H1 (cell line): ENCODE measurements around the gene DUSP10. TPM values are rescaled to one million over a fixed set of nuclear protein-coding genes. Genes with fewer than 3 reads are reported as not detected.

Experiments
- CTCF ChIA-PET: fragments of 300-600 bp; sonication (Branson Sonifier 250); formaldehyde crosslinking; loops from one replicate; lab custom pipeline; 2021; ENCODE audit not compliant: partially characterized antibody; lab: Charles Lee
- POLR2A ChIA-PET: fragments of 300-600 bp; sonication (Branson Sonifier 250); formaldehyde crosslinking; loops from one replicate; lab custom pipeline; 2021; ENCODE audit warnings: inconsistent platforms; ENCODE audit not compliant: partially characterized antibody; lab: Charles Lee
- DNase-seq, 2 experiments: peaks; one replicate each; pipeline versions ENCODE4 v3.0.0 to v3.0.0-alpha.2; 2010 to 2022; ENCODE audit warnings: low spot score in 2 of 2, low read depth in 1 of 2, mixed read lengths in 1 of 2
- FAIRE-seq: peaks from 2 replicates; lab custom pipeline; 2011; peaks lifted over from hg19 to GRCh38; lab: Jason Lieb, UNC
- H2AFZ ChIP-seq: 2 replicates; pipeline ENCODE4 v1.8.1; 2012; ENCODE audit warnings: low read length, inconsistent platforms
- H2AK5ac ChIP-seq: 2 replicates; pipeline ENCODE4 v1.6.1; 2013; ENCODE audit warnings: low read depth, low read length
- H2BK120ac ChIP-seq: replicated peaks from 2 replicates; pipeline ENCODE3; 2013; ENCODE audit warnings: low read depth, low read length, inconsistent platforms
- H2BK12ac ChIP-seq: 2 replicates; pipeline ENCODE4 v1.6.1; 2013; ENCODE audit warnings: low read depth, low read length
- H2BK15ac ChIP-seq: 2 replicates; pipeline ENCODE4 v1.6.1; 2013; ENCODE audit warnings: low read length
- H2BK20ac ChIP-seq: 2 replicates; pipeline ENCODE4 v1.6.1; 2013; ENCODE audit warnings: low read length
- H2BK5ac ChIP-seq: 2 replicates; pipeline ENCODE4 v1.6.1; 2013; ENCODE audit warnings: low read depth, low read length
- H3K14ac ChIP-seq: 2 replicates; pipeline ENCODE4 v1.6.1; 2013; ENCODE audit warnings: inconsistent platforms; ENCODE audit not compliant: insufficient read length
- H3K18ac ChIP-seq: 2 replicates; pipeline ENCODE4 v1.6.1; 2013; ENCODE audit warnings: low read length; ENCODE audit errors: extremely low read depth
- H3K23ac ChIP-seq: 2 replicates; pipeline ENCODE4 v1.6.1; 2013; ENCODE audit warnings: inconsistent platforms; ENCODE audit not compliant: insufficient read length
- H3K23me2 ChIP-seq: 2 replicates; pipeline ENCODE4 v1.6.1; 2013; ENCODE audit warnings: low read depth, low read length
- H3K27ac ChIP-seq: 2 replicates; pipeline ENCODE4 v1.6.1; 2011; ENCODE audit warnings: low read depth, low read length, inconsistent platforms
- H3K27me3 ChIP-seq, 4 experiments: replicated peaks in 1 of 4; 1 replicate in 1 of 4; 2 replicates in 3 of 4; pipeline versions ENCODE4 v1.6.1 to v1.8.1; 2011 to 2013; ENCODE audit warnings: low read length in 3 of 4, mild to moderate bottlenecking in 3 of 4, inconsistent platforms in 2 of 4, mixed read lengths in 2 of 4, moderate library complexity in 1 of 4; ENCODE audit not compliant: control insufficient read depth in 3 of 4, insufficient read depth in 3 of 4; ENCODE audit errors: extremely low read depth in 1 of 4
- H3K36me3 ChIP-seq, 4 experiments: 2 replicates each; pipeline versions ENCODE4 v1.6.1 to v1.8.1; 2011 to 2013; ENCODE audit warnings: mild to moderate bottlenecking in 4 of 4, low read length in 3 of 4, moderate library complexity in 2 of 4, control low read depth in 1 of 4, inconsistent platforms in 1 of 4; ENCODE audit not compliant: insufficient read depth in 4 of 4, control insufficient read depth in 2 of 4
- H3K4ac ChIP-seq: replicated peaks from 2 replicates; pipeline ENCODE3; 2013; ENCODE audit warnings: low read length, low read depth, mixed read lengths, inconsistent platforms; ENCODE audit not compliant: insufficient read length
- H3K4me1 ChIP-seq, 4 experiments: replicated peaks in 1 of 4; 1 replicate in 1 of 4; 2 replicates in 3 of 4; pipeline versions ENCODE4 v1.6.1 to v1.8.1; 2011 to 2013; ENCODE audit warnings: low read length in 3 of 4, inconsistent platforms in 2 of 4, mixed read lengths in 1 of 4; ENCODE audit not compliant: insufficient read depth in 4 of 4, control insufficient read depth in 3 of 4
- H3K4me2 ChIP-seq, 2 experiments: 2 replicates each; pipeline versions ENCODE4 v1.6.1 to v1.8.1; 2011 to 2013; ENCODE audit warnings: low read depth in 2 of 2, low read length in 2 of 2, control low read depth in 1 of 2, inconsistent platforms in 1 of 2, mild to moderate bottlenecking in 1 of 2; ENCODE audit not compliant: insufficient read depth in 1 of 2
- H3K4me3 ChIP-seq, 4 experiments: fragments of 200-600, 300-600 bp in 1 of 4; sonication (generic), shearing (Covaris generic), sonication (Bioruptor Twin) in 1 of 4; 2 replicates each; pipeline versions ENCODE4 v1.5.1 to v1.8.1; 2011 to 2016; ENCODE audit warnings: low read length in 4 of 4, low read depth in 3 of 4, control low read depth in 2 of 4, inconsistent platforms in 2 of 4, mild to moderate bottlenecking in 2 of 4, mixed read lengths in 1 of 4, moderate library complexity in 1 of 4; ENCODE audit not compliant: insufficient read depth in 2 of 4; ENCODE audit errors: extremely low read depth in 1 of 4
- H3K56ac ChIP-seq: replicated peaks from 2 replicates; pipeline ENCODE3; 2013; ENCODE audit warnings: low read depth, mild to moderate bottlenecking, mixed read lengths, low read length, inconsistent platforms; ENCODE audit not compliant: insufficient read length
- H3K79me1 ChIP-seq: 2 replicates; pipeline ENCODE4 v1.6.1; 2013; ENCODE audit warnings: low read depth, low read length, control low read depth
- H3K79me2 ChIP-seq, 2 experiments: 2 replicates each; pipeline versions ENCODE4 v1.6.1 to v1.8.1; 2012 to 2013; ENCODE audit warnings: low read length in 2 of 2, mild to moderate bottlenecking in 2 of 2, inconsistent platforms in 1 of 2; ENCODE audit not compliant: insufficient read depth in 2 of 2, control insufficient read depth in 1 of 2
- H3K9ac ChIP-seq, 4 experiments: replicated peaks in 1 of 4; 1 replicate in 1 of 4; 2 replicates in 3 of 4; pipeline versions ENCODE4 v1.6.1 to v1.8.1; 2011 to 2013; ENCODE audit warnings: low read depth in 3 of 4, low read length in 3 of 4, control low read depth in 2 of 4, mild to moderate bottlenecking in 2 of 4, moderate library complexity in 2 of 4, inconsistent platforms in 1 of 4; ENCODE audit errors: extremely low read depth in 1 of 4
- H3K9me3 ChIP-seq, 2 experiments: 2 replicates each; pipeline versions ENCODE4 v1.6.1 to v1.8.1; 2012 to 2013; ENCODE audit warnings: mild to moderate bottlenecking in 2 of 2, moderate library complexity in 2 of 2, control low read depth in 1 of 2, inconsistent platforms in 1 of 2, low read depth in 1 of 2, low read length in 1 of 2, mixed read lengths in 1 of 2; ENCODE audit not compliant: insufficient read depth in 2 of 2
- H4K20me1 ChIP-seq, 2 experiments: replicated peaks in 1 of 2; 2 replicates each; pipeline versions ENCODE3 to v1.8.1; 2011 to 2013; ENCODE audit warnings: inconsistent platforms in 2 of 2, low read length in 2 of 2, mild to moderate bottlenecking in 1 of 2; ENCODE audit not compliant: insufficient read depth in 2 of 2, control insufficient read depth in 1 of 2
- H4K5ac ChIP-seq: 2 replicates; pipeline ENCODE4 v1.6.1; 2013; ENCODE audit warnings: low read length, low read depth, mixed read lengths, inconsistent platforms; ENCODE audit not compliant: insufficient read length
- H4K8ac ChIP-seq: 2 replicates; pipeline ENCODE4 v1.8.0; 2013; ENCODE audit warnings: mild to moderate bottlenecking, moderate library complexity, low read length, inconsistent platforms; ENCODE audit not compliant: insufficient read depth; ENCODE audit errors: extremely low read depth
- H4K91ac ChIP-seq: replicated peaks from 2 replicates; pipeline ENCODE3; 2013; ENCODE audit warnings: low read length, mixed read lengths, inconsistent platforms; ENCODE audit not compliant: insufficient read length
- E2F6 ChIP-seq: IDR thresholded peaks from 2 replicates; pipeline ENCODE4 v1.6.1; 2012; ENCODE audit warnings: inconsistent platforms
- KDM5A ChIP-seq: fragments of 200-600 bp; IDR thresholded peaks from 2 replicates; pipeline ENCODE4 v1.7.1; 2012; ENCODE audit warnings: mild to moderate bottlenecking, low read length, inconsistent platforms, mixed read lengths
- MAX ChIP-seq: IDR thresholded peaks from 2 replicates; pipeline ENCODE4 v1.6.1; 2012; ENCODE audit warnings: inconsistent platforms
- TAF1 ChIP-seq: IDR thresholded peaks from 2 replicates; pipeline ENCODE4 v1.6.1; 2011; ENCODE audit warnings: mild to moderate bottlenecking, low read depth, low read length
- YY1 ChIP-seq: IDR thresholded peaks from 2 replicates; pipeline ENCODE4 v1.6.1; 2011; ENCODE audit warnings: low read depth, mild to moderate bottlenecking, low read length
- WGBS, 2 experiments: shearing (Covaris generic) in 1 of 2; methylation state at CpG; one replicate each; pipeline versions ENCODE4 v1.1.6 to v1.1.7; 2013 to 2015; ENCODE audit warnings: low lambda C conversion rate in 2 of 2, mixed read lengths in 2 of 2, inconsistent platforms in 1 of 2, low coverage in 1 of 2, missing lambda C conversion rate in 1 of 2; ENCODE audit not compliant: insufficient replicate concordance in 2 of 2, insufficient coverage in 1 of 2, insufficient read length in 1 of 2; ENCODE audit errors: extremely low coverage in 1 of 2, missing lambda C conversion rate in 1 of 2; 5-methylcytosine and 5-hydroxymethylcytosine counted together
- polyA plus RNA-seq, 7 experiments: library from polyadenylated mRNA; depleted of rRNA in 3 of 7; stranded (reverse) in 5 of 7; unstranded in 2 of 7; fragments of >200 nt in 5 of 7; fragments of 200-250 nt in 2 of 7; gene quantifications; 1 replicate in 5 of 7; 2 replicates in 1 of 7; 4 replicates in 1 of 7; pipeline versions ENCODE4 v1.2.1 to v1.2.3, GENCODE V29; 2011 to 2013; ENCODE audit warnings: missing spikeins in 2 of 7, mixed read lengths in 2 of 7
- total RNA-seq: library from RNA; stranded (reverse); fragmentation: NEBNext Ultra II Directional; extraction: Animal tissue kit (Norgen Biotek cat#: 25700); gene quantifications from 2 replicates; pipeline ENCODE4 v1.2.1, GENCODE V29; 2021

Gene DUSP10
- total and polyA plus RNA-seq, 2 of the 8 experiments (the other 6 are each of a cell fraction or from before 2014, with no cell fraction given) = 1.2 TPM

DNA sequence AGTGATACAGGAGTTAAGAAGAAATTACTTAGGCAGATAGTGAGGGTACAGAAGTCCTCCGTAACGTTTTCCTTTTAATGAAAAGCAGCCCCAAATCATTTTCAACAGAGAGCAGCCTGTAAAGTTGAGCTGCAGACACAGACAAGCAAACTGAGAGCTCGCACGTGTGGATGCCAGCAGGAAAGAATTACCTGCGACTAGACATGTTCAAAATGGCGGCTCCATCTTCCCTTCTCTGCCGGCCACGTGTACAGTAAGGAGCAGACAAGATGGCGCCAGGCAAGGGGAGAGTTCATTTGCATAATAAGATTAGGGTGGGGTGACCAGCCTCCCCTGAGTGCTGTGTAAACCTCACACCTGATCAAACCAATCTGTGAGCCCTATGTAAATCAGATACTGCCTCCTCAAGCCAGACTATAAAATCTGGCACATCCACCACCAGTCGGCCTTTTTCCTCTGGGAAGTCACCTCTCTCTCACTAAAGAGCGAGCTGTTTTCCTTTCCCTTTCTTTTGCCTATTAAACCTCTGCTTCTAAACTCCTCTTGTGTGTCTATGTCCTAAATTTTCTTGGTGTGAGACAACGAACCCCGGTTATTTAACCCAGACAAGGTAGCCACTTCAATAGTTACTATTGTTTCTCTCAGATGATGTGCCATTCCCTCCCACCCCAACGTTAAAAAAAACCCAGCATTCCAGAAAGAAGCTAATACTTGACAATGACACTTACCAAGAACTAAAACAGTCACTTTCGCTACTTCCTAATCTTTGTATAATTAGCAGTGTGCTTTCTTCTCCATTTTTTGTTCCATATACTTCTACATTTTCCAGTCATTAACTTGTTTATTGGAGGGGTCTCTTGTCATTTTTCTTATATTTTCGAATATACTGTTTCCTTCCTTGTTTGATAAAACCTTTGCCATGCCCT lies 27.4 kb downstream of the DUSP10 start:
- H3K79me1 ChIP-seq = no peaks in the 10 kb centered on the region
- H4K20me1 ChIP-seq = peaks cover 0 to 5% of the 10 kb centered on the region in 2 experiments
- no peak overlapping the region for H3K14ac ChIP-seq
- ChIA-PET POLR2A (interaction anchor here (0.6 to 1.4 kb wide), 3 partner anchors 11 to 27 kb away, joined by 3 to 13 read pairs (median 4); partner anchors contain the start of gene DUSP10), CTCF (interaction anchor here (0.7 to 1.9 kb wide), 5 partner anchors 11 to 235 kb away, joined by 3 to 5 read pairs (median 5); no protein-coding TSS in a partner anchor)
- H3K18ac ChIP-seq = no peak overlapping the region
- H3K4me1 ChIP-seq = peaks cover 5 to 26% (median 16%) of the 10 kb centered on the region in 4 experiments; a peak in 5 of 7 replicates
- no peak overlapping the region for H4K91ac ChIP-seq
- 73% methylated on average over 16 of the region's 16 CpGs; no CpG with 5 or more reads in 1 of the 2 experiments for WGBS, 2 experiments
- no peak overlapping the region for H3K27ac ChIP-seq
- H2BK15ac ChIP-seq = no peak overlapping the region
- no peaks in the 10 kb centered on the region for H3K36me3 ChIP-seq
- peak overlapping the region; percentile 55; the same call in 1 of the 2 replicates for H2BK12ac ChIP-seq
- DNase-seq (no peak), FAIRE-seq (no peak)
- H3K56ac ChIP-seq = no peak overlapping the region
- no peak overlapping the region; the same call in 1 of the 2 replicates for H2BK20ac ChIP-seq
- no peak overlapping the region for H2BK120ac ChIP-seq
- no peaks in the 10 kb centered on the region for H3K23me2 ChIP-seq
- H2BK5ac ChIP-seq = no peak overlapping the region
- no peaks in the 10 kb centered on the region for H3K79me2 ChIP-seq
- TF ChIP-seq E2F6 (peak; percentile 57), MAX (peak; percentile 80), TAF1 (no peak), KDM5A (no peak), YY1 (peak; percentile 83)
- no peak overlapping the region for H3K23ac ChIP-seq
- peak overlapping the region in 1 of 4 experiments; percentile 38; a peak in 1 of 8 replicates for H3K4me3 ChIP-seq
- H3K4ac ChIP-seq = no peak overlapping the region
- no peak overlapping the region for H2AFZ ChIP-seq
- H4K5ac ChIP-seq = no peak overlapping the region
- H3K4me2 ChIP-seq = peak overlapping the region in 1 of 2 experiments; percentile 13; a peak in 2 of 4 replicates
- peaks cover 11 to 25% (median 18%) of the 10 kb centered on the region in 4 experiments for H3K27me3 ChIP-seq
- 0 out of 2 replicates have a peak overlapping the region, but pooled peaks have one; percentile 5 for H2AK5ac ChIP-seq
- no peak overlapping the region for H4K8ac ChIP-seq
- no peak overlapping the region for H3K9ac ChIP-seq
- H3K9me3 ChIP-seq = no peaks in the 10 kb centered on the region
